Panc1 (cell line): Measurements from ENCODE around the gene DENND4C.

Experiments
- CTCF ChIP-seq: fragments of 450-650 bp; IDR thresholded peaks from 2 replicates; pipeline ENCODE4 v1.5.1; 2017; ENCODE audit warnings: mild to moderate bottlenecking
- POLR2AphosphoS5 ChIP-seq: IDR thresholded peaks from 2 replicates; pipeline ENCODE4 v1.6.1; 2012; ENCODE audit warnings: mild to moderate bottlenecking, low read depth, low read length, moderate library complexity
- REST ChIP-seq, 2 experiments: IDR thresholded peaks; 2 replicates each; pipeline ENCODE4 v1.6.1; 2011 to 2012; ENCODE audit warnings: low read depth in 2 of 2, control low read depth in 1 of 2, low read length in 1 of 2, mild to moderate bottlenecking in 1 of 2, moderate library complexity in 1 of 2; ENCODE audit not compliant: insufficient read depth in 1 of 2
- SIN3A ChIP-seq: IDR thresholded peaks from 2 replicates; pipeline ENCODE4 v1.6.1; 2012; ENCODE audit warnings: low read depth, mild to moderate bottlenecking, low read length, moderate library complexity, borderline replicate concordance; ENCODE audit not compliant: insufficient read depth

GRCh38 chr9:19184144-19184917 is 46.2 kb upstream of the DENND4C start:
- TF ChIP-seq CTCF (no peak), POLR2AphosphoS5 (no peak), REST (IDR thresholded peaks at IDR 0.05; ENCODE audit: insufficient read depth in 1 of 2, low read depth in 2 of 2, low read length in 1 of 2) (no peak), SIN3A (no peak)
